ENCODE measurements around the gene ZMIZ1.
A peak's percentile ranks its signal among the peaks of the same experiment; 100 is the strongest.

The ZMIZ1 gene

DNA sequence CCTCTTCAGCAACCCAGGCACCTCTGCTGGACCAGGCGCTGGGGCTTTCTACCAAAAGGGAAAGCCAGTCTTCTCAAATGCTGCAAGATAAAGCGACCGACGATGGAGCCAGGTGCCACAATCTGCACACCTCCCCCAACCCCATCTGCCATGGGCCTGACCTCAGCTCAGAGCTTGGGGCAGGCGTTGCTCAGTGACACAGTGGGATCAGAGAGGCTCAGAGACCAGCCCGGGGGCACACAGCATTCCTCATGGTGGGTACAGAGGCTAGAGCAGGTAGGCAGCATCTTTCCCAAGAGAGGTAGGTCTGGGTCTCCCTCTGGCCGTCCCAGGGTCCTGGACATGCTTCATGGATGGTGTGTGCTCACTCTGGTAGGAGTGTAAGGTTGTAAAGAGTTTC, 56.3 kb downstream of the ZMIZ1 start:
- no peak for DNase-seq

DNA sequence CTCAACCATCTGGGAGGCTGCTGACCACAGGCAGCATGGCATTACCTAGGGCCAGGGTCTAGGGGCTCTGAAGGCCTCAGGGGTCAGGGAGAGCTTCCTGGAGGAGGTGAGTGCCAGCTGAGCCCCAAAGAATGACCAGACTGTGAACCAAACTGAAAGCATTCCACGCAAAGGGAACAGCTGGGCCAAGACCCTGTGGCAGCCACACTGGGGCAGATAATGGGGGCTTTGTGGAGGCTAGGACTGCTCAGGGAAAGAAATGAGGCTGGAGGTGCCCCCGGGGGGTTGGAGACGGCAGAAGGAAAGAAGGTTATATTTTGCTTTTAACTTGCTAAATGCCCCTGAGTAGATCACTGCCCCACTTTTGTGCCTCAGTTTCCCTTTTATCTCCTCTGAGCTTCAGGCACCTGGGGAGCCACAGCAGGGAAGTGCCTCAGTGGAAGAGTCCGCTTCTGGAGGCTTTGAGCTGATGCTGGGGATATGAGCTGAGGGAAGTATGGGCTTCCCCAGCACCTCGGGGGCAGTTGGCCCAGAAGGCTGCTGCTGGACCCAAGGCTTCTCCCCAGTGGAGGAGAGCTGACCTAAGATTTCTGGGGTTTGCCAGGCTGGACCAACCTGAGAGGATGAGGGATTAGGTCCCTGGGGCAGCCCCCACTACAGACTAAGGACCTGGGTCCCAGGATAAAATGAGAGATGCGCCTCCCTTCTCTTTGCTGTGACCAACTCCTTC, 57.8 kb downstream of the ZMIZ1 start:
- DNase-seq, result no peak

DNA sequence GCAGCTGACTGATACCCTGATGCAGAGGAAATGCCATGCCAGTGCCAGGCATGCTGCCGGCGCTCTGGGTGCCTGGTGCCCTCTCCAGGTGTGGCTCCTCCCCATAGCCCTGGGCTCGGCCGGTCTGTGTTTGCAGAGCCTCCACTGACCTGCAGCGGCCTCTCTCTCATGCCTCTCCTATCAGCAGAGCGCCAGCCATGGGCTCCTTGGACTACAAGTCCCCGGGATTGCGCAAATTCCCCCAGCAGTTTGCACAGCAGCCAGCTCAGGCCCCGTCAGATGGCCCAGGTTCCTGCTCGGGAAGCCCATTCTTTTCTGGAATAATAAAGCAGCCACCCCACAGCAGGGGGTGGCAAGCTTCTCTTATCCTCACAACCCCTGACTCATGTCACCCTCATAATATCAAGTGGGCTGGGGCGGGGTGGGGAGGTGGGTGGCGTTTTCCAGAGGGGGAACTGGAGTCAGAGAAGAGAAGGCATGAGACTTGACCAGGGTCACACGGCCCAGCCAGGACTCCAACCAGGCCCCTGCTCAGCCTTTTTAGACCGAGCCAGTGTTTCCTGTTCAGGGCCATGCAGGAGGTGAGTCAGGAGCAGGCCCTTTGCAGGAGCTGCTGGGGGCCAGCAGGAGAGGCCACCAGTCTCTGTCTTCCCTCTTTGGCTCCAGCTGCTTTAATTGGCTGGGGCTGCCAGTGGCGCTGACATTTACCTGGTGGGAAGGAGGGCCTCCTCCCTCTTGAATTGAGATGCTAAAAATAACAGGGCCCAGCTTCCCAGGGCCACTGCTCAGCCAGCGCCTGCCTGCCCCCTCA, 58.6 kb downstream of the ZMIZ1 start:
- peak; percentile 77 for DNase-seq

DNA sequence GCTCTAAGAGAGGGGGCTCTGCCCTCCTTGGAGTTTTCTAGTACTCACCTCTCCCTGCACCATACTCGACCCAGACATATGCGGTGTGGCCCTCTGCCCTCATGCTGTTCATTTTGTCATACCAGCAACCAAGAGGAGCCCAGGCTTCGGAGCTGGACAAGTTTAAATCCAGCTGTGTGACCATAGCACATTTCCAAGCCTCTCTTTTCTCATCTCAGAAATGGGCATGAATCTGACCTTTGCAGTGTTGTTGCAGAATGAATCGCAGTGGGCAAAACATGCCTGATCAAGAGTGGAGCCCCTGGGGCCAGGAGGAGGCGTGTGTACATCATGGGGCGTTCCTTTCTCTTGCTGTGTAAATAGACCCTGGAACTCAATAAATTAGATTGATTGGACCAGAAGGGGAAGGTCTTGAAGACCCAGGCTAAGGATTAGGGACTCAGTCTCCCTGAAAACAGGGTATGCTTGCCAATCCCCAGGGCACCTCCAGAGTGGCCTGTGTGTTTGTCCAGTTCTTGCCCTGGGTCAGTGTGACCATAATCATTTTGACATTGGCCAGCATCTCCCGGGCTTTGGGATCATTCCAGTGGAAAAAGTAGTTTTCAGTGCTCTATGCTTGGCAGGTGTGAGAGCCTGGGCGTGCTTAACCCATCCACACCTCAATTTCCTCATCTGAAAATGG, 59.6 kb downstream of the ZMIZ1 start:
- DNase-seq, result no peak

DNA sequence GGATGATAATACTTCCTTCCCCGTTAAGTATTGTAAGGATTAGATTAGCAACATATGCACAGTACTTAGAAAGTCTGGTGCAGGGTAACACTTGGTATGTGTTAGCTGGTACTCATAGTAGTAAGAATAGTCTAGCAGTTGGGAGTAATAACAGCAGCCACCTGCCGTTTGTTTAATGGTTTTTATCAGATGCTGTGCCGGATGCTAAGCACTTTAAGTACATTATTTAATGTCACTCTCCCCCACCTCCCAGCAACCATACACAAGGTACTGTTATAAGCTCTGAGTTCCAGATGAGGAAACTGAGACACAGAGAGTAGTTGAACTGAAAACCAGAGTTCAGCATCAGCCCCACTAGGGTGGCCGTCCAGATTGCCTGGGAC, 60.1 kb downstream of the ZMIZ1 start:
- DNase-seq, result no peak

DNA sequence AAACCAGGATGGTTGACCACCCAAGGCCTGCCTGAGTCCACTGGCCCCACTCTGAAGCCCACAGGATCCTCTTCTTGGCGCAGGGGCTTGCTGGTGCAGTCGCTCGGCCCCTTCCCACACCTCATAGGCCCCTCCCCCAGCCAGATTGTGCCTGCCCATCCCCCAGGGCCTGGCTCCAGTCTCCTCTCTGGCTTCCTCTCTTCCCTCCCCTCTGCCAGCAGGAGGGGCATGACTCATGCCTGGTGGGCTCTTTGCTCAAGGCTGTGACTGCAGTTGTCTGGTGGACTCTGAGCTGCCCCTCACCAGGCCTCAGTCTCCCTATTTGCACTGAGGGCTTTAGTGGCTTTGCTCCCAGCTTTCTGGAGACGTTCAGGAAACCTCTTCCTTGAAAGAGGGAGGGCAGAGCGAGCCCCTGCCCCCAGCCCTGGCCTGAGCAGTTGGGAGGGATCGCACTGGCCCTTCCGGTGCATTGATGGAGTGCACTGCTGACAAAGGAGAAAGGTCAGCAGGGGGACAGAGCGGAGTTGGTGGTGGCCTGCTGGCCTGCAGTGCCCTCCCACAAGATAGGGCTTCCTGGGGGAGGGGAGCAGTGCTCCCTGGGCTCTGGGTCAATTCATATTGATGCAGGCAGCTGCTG, 60.7 kb downstream of the ZMIZ1 start:
- no peak for DNase-seq

DNA sequence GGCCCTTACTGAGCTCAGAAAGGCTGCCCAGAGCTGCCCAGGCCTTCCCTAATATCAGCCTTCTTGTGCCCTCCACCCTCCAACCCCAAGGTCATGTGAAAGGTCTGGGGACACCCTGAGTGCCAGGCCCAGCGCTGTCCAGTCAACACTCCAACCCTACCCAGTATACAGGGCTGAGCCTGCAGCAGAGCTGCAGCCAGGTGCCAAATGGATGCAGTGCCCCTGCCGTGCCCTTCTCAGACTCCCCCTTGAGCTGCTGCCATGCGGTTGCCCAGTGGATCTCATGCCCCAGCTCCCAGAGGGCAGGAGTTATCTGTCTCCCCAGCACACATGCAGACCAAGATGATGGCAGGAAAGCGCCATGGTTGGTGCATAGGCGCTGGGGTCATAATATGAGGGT, 61.5 kb downstream of the ZMIZ1 start:
- no peak for DNase-seq

DNA sequence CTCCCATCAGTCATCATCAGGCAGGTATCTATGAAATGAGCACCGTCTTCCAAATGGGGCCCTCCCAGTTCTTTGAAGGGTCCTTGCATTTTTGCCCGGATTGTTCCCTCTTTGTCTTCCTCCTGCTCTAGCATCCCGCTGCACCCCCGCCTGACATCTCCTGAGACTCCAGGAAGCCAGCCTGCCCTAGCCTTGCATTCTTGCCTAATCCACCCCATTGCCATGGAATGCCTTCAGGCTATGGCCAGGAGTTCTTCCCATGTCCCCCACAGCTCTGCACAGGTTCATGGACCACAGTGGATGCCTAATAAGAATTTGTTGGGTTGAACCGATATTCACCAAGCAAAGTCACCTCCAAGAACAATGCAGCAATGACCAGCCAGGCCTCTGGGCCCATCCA, 62.1 kb downstream of the ZMIZ1 start:
- no peak for DNase-seq

DNA sequence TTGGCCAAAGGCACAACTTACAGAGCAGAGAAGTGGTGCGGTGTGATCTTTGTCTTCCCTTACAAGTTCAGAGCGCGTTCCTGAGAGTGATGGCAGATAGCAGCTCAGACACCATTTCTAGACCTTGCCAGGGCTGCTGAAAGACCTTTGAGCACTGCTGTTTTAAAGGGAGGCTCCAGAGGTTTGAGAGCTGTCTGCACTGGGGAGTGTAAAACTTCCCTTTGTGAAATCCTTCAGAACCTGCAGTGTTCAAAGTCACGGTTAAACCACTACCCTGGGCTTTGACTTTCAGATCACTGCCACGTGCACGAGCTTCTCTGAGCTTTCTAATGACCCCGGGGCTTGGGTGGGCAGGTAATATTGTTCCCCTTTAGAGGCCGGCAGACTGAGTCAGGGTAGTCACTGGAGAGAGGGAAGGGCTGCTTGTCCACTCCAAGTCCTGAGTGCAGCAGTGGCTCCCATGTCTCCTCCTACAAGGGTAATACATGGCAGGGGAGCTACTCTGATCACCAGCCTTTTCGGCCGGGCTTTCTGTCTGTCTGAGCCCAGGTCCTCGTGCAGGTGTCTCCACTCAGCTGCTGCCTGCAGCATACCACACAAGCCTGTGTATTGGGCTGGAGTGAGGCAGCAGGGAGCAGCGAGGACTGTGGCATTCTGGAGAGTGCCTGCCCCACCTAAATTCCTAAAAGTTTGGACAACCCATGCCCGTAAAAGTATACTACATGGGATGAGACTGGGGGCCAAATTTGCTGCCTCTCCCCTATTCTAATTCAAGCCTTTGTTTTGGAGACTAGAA, 63.3 kb downstream of the ZMIZ1 start:
- no peak for DNase-seq

DNA sequence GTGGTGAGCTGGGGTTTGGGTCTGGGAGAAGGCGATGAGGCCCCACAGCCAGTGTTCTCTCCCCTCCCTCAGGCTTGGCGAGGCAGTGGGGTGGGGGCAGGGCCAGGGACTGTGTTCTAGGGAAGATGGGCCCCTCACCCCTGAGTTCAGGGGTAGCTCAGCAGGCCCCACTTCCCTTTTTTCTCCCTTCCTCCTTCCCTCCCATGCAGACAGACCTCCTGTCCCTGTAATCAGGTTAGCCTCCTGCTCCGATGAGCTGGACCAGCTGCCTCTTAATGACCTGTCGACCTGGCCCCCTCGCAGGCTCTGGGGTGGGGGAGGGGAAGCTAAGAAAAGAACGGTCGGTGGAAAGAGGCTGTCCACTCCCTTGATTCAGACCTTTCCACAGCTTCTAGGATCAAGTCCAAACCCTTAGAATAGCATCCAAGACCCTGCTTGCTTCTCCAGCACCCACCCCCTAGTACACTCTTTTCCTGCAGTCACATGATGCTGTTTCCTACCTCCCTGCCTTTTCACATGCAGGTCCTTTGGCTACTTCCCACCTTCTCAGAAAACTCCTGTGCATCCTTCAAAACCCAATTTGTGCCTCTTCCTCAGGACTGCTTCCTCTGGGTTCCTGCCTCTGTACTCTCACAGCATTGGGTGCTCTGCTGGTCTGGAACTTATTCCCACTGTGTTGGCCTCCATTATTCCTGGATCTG, 64.1 kb downstream of the ZMIZ1 start:
- DNase-seq, result peak; percentile 67

DNA sequence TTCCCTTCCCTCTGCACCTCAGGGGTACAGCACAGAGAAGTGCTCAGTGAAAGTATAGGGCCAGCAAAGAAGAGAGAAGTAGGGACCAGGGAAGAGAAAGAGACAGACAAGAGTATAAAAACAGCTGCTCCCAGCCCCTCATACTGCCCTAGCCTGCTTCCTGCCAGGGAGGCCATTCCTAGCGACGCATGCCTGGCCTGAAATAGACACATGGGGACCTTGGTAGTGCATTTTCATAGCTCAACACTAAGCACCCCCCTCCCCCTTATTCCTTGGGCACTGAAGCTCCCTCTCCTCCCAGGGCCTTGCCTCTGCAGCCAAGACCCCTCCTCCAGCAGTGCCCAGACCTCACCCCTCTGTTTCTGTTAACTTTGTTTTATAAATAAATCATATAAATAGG, 64.7 kb downstream of the ZMIZ1 start:
- DNase-seq, result no peak

DNA sequence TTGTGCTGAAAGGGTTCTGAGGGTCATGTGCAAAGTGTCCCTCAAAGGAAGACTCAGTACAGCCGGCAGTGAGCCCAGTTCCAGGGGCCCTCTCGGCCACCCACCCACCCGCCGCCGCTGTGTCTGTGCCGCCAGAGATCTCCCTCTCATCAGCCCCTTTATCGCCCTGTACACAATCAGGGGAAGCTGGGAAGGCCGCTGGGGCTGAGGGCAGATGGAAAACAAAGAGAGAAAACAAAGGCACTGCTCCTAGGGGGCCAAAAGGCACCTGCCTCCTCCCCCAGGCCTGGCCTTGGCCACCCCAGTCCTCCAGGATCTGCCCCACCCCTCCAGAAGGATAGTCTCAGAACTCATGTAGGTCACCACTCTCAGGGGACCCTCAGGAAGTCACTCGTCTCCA, 67.0 kb downstream of the ZMIZ1 start:
- no peak for DNase-seq

DNA sequence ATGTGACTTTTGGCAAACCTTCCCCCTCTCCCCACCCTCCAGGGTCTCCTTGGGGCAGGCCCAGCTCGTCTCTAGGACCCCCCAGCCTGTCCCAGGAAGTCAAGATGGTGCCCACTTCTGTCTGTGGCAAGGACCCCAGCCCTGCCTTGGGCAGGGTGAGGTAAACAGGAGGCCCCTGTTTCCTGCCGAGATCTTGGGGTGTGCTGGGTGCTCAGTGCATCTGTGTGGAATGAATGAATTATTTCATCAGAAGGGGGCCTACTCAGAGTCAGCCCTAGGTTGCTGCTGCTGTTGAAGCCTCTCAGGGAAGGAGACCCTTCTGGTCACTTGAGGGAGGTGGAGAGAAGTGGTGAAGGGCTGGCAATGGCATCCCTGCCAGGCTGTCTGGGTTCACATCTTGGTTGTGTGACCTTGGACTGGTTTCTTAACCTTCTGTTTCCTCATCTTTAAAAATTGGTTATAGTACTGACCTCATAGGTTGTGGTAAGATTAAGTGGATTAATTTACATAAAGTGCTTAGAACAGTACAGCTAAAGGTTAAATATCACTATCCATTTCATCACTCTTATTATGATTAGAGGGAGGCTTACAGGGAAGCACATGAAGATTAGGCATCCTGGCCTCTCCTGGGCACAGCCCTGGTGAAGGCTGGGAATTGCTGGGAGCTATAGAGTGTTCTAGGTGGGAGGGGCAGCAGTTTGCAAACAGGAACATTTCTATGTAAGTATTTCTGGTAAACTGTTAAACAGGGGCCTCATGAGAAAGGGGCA, 67.7 kb downstream of the ZMIZ1 start:
- DNase-seq, result peak; percentile 14

DNA sequence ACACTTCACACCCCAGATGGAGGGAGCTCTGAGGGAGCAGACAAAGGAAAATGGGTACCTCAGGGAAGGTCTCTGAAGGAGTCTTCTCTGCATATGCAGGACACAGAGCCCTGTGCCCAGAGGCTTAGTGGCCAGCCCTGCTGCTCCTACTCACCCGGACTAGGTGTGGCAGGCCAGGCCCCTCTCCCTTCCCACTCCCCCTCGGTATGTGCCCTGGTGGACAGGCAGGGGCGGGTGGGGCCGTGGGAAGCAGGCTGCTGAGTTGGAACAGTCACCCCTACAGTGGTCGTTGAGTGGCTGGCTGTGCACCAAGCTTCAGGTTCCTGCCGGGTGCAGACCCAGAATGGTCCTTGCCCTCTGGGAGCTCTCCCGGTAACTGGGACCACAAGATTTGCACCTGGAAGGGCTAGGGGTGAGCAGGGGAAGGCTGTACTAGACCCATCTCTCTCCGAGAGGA, 68.6 kb downstream of the ZMIZ1 start:
- DNase-seq, result peak; percentile 52

DNA sequence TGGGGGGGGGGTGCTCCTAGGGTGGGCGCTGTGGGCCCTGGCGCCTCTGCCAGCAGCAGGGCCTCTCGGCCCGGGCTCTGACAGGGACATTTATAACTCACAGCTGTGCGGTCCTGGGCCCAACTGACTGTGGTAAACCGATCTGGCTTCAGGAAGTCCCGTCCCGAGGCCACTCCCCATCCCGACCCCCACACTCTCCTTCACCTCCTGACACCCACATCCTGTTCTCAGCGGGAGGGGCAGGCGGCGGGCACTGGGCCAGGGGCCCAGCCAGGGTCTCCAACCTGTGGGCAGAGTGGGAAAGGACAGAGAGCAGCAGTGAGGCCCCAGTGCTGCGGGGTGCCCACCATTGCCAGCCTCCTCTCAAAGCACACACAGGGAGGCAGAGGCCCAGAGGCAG, 69.1 kb downstream of the ZMIZ1 start:
- peak; percentile 86 for DNase-seq

DNA sequence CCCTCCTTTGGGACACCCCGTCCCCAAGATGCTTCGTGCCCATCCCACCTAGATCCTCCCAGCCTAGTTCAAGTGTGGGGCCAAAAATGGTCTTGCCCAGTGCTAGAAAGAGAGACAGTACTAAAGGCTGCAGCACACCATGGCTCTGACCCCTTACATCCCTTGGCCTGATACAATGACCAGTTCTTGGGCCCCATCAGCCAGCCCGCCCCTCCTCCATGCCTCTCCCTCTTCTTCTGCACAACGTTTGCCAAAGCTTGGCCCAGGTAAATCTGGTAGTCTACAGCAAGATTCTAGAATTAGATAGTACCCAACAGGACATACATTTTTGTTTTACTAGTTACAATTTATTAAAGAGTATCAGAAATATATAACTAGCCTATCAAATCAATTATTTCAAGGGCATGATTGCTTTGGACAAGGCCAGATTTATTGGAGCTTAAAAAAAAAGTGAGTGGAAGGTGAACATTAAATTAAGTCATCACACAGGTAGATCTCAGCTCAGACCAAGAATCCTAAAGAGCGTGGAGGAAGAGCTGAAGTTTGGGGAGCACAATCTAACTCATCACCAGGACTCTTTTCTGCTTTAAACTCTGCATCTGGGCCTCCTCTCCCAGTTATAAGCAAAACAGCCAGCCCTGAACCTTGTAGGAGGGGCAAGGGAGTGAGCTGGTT, 69.8 kb downstream of the ZMIZ1 start:
- DNase-seq, result no peak

DNA sequence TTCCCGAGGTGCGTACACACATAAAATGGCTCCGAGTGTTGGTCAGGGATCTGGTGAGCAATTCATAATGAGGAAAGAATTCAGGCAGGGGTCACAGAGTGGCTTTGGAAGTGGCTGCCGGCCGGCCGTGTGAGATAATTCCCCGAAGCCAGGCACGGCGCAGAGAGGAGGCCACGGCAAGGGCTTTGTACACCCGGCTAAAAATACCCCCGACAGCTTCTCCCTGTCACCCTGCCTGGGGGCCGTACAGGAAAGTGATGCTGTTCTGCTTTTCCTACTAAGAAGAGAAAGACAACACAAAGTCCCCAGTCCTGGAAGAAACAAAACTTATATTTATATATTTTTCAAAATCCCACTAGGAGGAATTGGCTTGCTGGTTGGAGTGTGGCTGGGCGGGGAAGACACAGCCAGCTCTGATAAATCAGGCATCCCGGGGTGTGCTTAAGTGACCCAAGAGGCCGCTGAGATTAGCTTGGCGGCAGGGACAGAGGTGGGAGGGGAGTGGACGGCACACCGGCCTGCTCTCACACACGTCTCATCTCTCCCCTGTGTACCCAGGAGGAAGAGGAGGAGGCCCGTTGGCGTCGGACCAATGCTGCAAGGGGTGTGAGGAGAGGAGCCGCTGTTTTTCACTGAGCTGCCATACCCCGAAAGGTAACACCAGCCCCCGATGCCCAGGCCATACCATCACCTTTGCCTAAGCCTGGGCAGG, 70.5 kb downstream of the ZMIZ1 start:
- no peak for DNase-seq

DNA sequence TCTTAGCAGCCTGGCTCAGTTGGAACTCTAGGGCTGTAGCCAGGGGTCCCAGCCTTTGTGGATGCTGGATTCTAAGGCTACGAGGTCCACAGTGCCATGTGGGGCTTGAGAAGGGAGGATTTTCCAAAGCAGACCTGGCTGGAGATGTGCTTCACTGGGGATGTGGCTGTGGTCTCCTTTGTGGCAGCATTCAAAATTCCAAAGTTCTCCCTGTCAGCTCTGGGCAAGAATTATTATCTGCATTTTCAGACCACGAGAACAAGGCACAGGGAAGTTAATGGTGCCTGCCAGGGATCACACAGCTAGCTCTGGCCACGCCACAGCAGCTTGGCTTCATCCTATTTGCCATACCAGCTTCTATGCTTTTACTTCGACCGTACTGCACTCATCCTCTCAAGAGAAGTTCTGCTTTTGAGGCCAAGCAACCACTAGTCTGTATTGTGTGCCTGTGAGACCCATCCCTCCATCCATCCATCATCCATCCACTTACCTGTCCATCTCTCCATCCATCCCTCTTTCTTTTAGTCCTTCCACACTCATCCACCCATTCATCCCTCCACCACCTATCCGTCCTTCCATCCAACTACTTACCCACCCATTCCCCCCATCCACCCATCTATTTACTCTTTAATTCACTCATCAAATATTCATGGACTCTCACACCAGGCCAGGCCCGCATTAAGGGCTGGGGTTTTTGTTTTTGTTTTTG, 71.5 kb downstream of the ZMIZ1 start:
- DNase-seq, result no peak

DNA sequence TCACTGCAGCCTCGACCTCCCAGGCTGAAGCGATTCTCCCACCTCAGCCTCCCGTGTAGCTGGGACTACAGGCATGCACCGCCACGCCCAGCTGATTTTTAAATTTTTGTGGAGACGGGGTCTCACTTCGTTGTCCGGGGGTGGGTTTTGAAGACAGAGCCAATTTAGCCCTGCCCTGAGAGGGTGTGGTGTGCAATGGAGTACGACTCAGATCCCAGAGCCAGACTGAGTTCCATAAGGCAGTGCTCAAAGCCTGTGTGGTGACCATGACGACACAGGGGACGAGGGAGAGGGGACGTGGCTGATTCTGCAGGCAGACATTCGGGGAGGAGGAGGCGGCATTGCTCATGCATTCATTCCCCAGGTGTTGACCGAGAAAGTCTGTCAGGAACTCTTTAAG, 72.1 kb downstream of the ZMIZ1 start:
- no peak for DNase-seq

Measured in GF-D8 (cell line).